Smooth muscle cell of the brain vasculature (primary cell): Measurements from ENCODE around the gene RS1.

Experiments used
- DNase-seq: peaks from one replicate; pipeline ENCODE4 v3.0.0-alpha.2; 2012; ENCODE audit warnings: low read depth, low spot score

RS1 gene

DNA sequence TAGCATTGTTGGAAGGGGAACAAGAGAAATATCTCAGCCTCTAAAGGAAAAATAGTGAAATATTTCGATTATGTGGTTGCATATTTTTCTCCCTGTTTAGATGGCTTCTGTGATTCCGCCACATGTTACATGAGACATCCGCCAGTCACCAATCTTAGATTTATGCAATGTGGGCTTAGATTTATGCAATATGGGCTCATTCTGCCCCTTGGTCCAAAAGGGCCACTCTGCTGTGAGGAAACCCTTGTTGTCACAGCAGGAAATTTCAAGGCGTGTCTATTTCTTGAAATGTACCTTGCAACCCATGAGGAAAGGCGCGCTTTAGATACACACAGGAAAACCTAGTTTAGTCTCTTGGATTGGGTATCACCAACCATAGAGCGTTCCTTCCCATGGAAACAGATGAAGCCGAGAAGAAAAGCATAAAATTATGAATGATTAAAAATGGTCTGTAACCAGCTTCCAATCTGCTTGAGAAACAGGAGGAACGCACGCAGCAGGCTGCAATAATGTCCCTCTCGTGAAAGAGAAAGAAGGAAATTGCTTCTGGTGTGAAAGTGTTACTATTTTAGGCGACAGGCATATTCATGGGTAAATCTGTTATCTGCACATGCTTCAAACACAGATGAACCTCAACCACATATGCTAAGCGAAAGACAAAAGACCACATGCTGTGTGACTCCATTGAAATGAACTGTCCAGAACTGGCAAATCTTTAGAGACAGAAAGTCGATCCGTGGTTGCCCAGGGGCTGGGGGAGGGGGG is 3.7 kb downstream of the RS1 start:
- DNase-seq: no peak

DNA sequence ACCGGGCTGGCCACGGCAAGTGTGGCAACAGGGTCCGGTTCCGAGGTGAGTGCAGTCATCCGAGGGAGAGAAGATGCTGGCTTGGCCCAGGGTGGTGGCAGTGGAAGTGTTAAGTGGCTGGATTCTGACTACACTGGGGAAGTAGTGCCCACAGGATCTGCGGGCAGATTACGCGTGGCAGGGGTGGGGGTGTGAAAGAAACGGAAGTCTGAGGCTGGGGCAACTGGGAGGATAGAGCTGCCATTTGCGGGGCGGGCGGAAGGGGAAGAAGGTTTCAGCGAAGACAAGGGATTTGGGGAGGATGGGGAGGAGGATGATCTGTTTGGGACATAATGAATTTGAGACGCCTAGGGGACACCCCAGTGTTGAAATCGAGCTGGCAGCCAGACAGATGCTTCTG is 5.3 kb downstream of the RS1 start:
- no peak for DNase-seq

- DNase-seq: no peak
These were observed 7.0 kb downstream of the RS1 start for GRCh38 chrX:18664947-18665346.

DNA sequence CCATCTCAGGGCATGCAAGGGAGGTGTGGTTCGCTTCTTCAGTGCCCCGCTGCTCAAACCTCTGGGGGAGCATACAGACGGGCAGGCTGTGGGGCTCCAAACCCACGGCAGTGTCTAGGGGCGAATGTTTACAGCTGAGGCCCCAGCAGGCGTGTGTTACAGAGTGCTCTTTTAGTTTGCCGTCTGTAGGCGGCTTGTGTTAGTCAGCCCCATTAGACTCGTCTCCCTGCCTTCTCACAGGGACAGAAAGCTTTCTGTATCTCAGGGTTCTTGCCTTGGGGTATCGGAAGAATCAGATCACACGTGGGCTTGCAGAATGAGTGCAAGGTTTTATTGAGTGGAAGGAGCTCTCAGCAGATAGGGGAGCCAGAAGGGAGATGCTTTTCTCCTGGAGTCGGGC is 10.6 kb downstream of the RS1 start:
- DNase-seq: no peak

- no peak for DNase-seq
These were observed 16.8 kb downstream of the RS1 start for GRCh38 chrX:18654875-18655836.

GRCh38 chrX:18652636-18653035 is 19.3 kb downstream of the RS1 start:
- no peak for DNase-seq

DNA sequence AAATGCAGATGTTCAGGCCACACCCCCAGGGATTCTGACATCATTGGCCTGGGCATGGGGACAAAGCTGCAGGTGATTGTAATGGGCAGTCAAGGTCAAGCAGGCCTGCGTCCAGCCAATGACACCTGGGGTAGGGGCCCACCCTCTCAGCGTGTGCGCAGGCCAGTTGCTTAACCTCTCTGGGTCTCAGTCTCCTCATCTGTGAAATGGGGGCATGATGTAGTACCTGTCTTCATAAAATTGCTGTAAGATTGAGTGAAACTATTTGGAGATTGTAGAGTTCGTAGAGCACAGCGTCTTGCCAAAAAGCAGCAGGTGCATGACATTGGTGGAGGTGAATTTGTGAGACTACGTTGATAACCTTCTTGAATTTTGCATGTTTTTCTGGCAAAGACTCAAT is 21.2 kb downstream of the RS1 start:
- no peak for DNase-seq

DNA sequence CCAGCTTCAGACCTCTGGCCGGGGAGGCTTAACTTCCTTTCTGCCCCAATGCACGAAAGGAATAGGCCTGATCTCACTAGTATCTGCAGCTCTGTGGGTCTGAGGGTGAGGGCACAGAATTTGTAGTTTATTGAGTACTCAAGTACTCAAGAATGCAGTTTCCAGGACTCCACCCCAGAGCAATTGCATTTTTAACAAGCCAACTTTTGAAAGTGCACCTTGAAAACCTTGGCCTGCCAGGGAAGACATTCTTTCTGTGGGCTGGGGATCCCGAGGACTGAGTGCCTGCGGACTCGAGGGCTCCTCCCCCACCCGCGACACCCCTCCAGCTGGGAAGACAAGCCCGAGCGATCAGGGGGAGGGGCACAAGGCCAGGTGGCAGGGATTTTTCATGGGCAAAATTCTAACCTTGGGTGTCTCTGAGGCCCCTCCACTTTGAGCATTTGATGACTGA is 22.4 kb downstream of the RS1 start:
- DNase-seq: no peak

DNA sequence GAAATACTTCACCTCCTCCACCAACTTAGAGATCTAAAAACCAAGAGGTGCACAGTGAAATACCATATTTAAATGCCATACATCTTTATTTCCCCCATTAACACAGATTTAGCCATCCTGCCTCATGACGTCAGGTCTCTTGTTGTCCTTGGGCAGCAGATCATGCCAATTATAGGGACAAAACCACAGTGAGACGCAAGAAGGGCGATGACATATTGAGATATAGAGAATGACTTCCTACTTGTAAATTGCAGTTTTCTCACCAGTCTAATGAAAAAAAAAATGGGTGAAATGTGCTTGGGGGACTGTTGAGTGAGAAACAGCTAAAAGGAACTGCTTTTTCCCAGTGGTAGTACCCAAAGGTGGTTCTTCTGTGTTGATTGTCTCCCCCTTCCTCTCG is 24.3 kb downstream of the RS1 start:
- no peak for DNase-seq

- DNase-seq: no peak
These were observed 28.1 kb downstream of the RS1 start for GRCh38 chrX:18643853-18644252.

- no peak for DNase-seq
These were observed 28.7 kb downstream of the RS1 start for GRCh38 chrX:18643243-18643642.

GRCh38 chrX:18640686-18641085 is 31.2 kb downstream of the RS1 start:
- no peak for DNase-seq

DNA sequence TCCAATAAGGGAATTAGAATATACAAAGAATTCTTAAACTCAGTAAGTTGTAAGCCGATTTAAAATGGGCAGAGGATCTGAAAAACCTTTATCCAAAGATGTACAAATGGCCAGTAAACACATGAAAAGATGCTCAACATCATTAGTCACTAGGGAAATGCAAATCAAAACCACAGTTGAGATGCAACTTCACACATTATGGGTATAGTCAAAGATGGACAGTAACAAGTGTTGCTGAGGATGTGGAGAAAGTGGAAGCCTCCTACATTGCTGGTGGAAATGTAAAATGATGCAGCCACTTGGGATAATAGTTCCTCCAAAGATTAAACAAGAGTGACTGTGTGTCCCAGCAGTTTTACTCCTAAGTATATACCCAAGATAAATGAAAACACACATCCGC is 32.6 kb downstream of the RS1 start:
- no peak for DNase-seq

GRCh38 chrX:18638398-18638797 is 33.5 kb downstream of the RS1 start:
- no peak for DNase-seq

GRCh38 chrX:18630934-18631333 is 41.0 kb downstream of the RS1 start:
- no peak for DNase-seq

DNA sequence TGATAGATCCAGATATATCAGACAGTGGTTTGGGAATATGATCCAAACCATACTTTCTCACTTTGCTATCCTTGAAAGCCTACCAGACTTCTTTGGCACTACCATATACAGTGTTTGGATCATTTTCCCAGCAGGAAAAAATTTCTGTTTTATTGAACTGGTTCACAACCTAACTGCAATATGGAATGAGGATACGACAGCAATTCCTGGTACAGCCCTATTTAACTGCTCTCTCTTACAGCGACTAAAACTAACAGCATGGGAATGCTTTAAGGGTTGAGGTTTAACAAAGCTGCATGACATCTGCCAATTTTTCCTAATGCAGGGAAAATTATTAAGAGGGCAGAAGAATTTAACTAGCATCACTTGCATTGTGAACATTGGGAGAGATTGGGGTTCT is 47.3 kb downstream of the RS1 start:
- DNase-seq: no peak

- DNase-seq: no peak
These were observed 51.6 kb downstream of the RS1 start for GRCh38 chrX:18620349-18620748.

- no peak for DNase-seq
These were observed 52.6 kb downstream of the RS1 start for GRCh38 chrX:18619288-18619687.

- DNase-seq: no peak
These were observed 54.5 kb downstream of the RS1 start for GRCh38 chrX:18617407-18617750.

GRCh38 chrX:18616688-18617406 is 55.1 kb downstream of the RS1 start:
- no peak for DNase-seq

GRCh38 chrX:18613930-18614639 is 57.8 kb downstream of the RS1 start:
- no peak for DNase-seq

DNA sequence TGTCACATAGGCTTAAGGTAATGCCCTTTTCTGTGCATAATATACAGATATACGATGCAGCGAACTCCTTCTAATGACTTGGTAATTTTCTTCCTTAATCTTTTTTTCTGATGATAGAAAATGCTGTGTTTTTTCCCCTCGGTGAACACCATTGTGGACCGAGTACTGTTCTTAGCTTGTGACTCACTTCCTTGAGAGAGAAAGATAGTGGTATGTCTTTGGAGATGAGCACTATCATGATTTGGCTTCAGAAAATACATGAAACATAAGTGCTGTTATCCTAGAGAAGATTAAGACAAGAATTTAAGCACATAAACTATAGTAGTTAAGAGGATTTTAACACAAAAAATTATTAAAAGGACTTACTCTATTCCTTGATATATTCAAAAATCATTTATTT is 63.9 kb downstream of the RS1 start:
- no peak for DNase-seq
